HG02884 (cell line): Measurements from ENCODE around the gene CASP4.
"Not testable (repeated sequence)": the region's sequence is repeated elsewhere in the genome, so short reads cannot be mapped to it uniquely, and the experiment has no call there.

ENCODE experiments used
- ATAC-seq: cut with Tn5 transposase; IDR thresholded peaks from one replicate; pipeline ENCODE4 v1.9.1; 2021; ENCODE audit warnings: mild to moderate bottlenecking, moderate library complexity; ENCODE audit not compliant: unreplicated experiment

The CASP4 gene

GRCh38 chr11:104957280-104957679 lies 11.1 kb downstream of the CASP4 start:
- ATAC-seq: no peak

GRCh38 chr11:104956528-104956927 lies 11.8 kb downstream of the CASP4 start:
- ATAC-seq: no peak

- ATAC-seq: peak; percentile 96
These were observed 21.5 kb downstream of the CASP4 start for GRCh38 chr11:104946907-104947306.

- ATAC-seq: no peak
These were observed 24.3 kb downstream of the CASP4 start for GRCh38 chr11:104944076-104944475.

GRCh38 chr11:104943561-104943960 lies 24.8 kb downstream of the CASP4 start:
- ATAC-seq: no peak

- no peak for ATAC-seq
These were observed 33.8 kb downstream of the CASP4 start for GRCh38 chr11:104934594-104934993.

- not testable (repeated sequence) for ATAC-seq
These were observed 34.3 kb downstream of the CASP4 start for GRCh38 chr11:104934073-104934472.

GRCh38 chr11:104928811-104929210 lies 39.6 kb downstream of the CASP4 start:
- no peak for ATAC-seq

- no peak for ATAC-seq
These were observed 41.4 kb downstream of the CASP4 start for GRCh38 chr11:104926771-104927611.

- no peak for ATAC-seq
These were observed 42.5 kb downstream of the CASP4 start for GRCh38 chr11:104925850-104926249.

GRCh38 chr11:104918113-104918824 lies 50.1 kb downstream of the CASP4 start:
- peak; percentile 72 for ATAC-seq

- peak; percentile 46 for ATAC-seq
These were observed 50.9 kb downstream of the CASP4 start for GRCh38 chr11:104917271-104918112.

GRCh38 chr11:104916442-104916841 lies 51.9 kb downstream of the CASP4 start:
- ATAC-seq: no peak

- ATAC-seq: no peak
These were observed 56.3 kb downstream of the CASP4 start for GRCh38 chr11:104912102-104912501.

- no peak for ATAC-seq
These were observed 60.2 kb downstream of the CASP4 start for GRCh38 chr11:104908186-104908531.

GRCh38 chr11:104907521-104908185 lies 60.7 kb downstream of the CASP4 start:
- ATAC-seq: peak; percentile 70

GRCh38 chr11:104905271-104905670 lies 63.1 kb downstream of the CASP4 start:
- ATAC-seq: no peak

GRCh38 chr11:104899226-104899625 lies 69.1 kb downstream of the CASP4 start:
- no peak for ATAC-seq

- ATAC-seq: no peak
These were observed 69.7 kb downstream of the CASP4 start for GRCh38 chr11:104898685-104899013.

- peak; percentile 56 for ATAC-seq
These were observed 70.3 kb downstream of the CASP4 start, which contains the start of gene CASP12 for GRCh38 chr11:104897891-104898684. Gene CASP12, minus strand, starts transcription at chr11:104898460.
